ENCODE results near the gene ISG20L2. TPM values are rescaled to one million over a fixed set of nuclear protein-coding genes. Genes with fewer than 3 reads are reported as not detected.

ISG20L2 gene
- total RNA-seq, 1 donor from 2014 or later: 12.8 TPM

DNA sequence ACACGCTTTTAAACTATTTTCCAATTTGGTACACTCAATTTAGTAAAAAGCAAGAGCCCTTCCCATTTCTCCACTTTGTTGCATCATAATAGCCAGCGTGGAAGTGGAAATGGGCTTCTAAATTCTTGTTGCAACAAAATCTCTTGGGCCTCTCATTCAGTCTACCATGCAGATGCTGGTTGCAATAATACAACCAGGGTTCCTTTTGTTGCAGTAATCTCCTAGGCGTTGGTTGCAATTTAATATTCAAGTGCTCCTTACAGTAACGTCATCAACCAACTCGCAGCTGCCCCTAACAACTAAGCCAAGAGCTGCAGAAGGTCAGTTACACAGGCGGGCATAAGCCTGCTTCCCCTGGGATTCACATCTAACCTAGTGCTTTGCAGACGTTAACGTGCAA, 25.7 kb upstream of the ISG20L2 start:
- peak; percentile 64 for DNase-seq (ENCODE audit: low read depth)

DNA sequence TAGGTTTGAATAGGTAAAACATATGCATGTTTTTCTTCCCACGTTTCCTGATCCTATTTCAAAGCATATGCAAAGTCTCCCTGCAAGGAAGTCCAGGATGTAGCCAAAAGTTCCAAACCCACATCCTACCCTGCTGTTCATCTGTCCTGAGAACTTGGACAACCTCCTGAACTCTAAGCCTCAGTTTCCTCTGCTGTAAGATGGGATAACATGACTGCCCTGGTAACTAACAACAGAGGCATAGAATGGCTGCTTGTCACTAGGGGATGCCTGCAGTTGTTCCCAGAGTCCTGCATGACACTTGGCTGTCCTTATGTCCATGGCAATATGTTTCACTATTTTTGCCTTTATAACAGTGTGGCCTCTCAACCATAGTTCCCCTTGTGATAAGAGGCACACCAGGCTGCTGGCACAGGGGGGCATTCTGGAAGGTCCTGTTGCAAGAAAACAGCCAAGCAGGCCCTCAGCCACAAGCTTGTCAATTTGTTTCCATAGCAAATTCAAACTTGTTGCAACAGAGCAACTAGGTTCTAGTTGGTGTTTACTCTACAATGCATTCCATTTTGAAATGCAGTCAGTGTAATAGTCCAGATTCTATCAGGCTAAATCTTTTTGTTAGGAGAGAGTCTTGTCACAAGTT, 24.4 kb upstream of the ISG20L2 start:
- DNase-seq (ENCODE audit: low read depth): no peak

DNA sequence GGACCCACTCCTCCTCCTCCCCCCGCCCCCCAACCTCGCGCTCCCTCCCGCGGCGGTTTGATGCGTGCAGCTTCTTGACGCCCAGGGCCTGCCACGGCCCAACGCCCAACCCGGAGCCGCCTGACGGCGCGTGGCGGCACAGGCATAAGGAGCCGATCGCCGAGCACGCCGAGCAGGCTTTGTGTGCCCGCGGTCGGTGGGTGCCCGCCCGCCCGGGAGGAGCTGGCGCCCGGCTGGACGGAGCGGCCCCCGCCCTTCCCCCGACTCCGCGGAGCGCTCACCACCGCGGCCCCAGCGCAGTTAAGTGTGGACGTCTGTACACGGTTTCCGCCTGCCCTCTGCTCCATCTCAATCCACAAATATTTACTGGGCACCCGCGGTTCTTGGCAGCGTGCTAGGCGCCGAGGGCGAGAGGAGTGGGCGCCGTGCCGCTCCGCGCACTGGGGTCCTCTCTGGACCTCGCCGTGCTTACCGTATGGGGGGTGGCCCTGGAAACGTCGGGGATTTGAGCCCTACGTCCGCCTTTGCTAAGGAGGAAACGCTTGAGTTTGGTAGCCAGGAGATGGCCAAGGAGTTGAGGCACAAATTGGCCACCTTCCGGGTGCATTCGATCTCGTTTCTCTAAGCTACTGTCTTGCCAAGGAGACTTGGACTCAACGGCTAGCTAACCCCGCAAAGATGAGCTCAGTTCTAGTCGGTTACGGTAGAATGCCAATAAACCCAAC, 23.4 kb upstream of the ISG20L2 start:
- DNase-seq (ENCODE audit: low read depth): peak; percentile 98

DNA sequence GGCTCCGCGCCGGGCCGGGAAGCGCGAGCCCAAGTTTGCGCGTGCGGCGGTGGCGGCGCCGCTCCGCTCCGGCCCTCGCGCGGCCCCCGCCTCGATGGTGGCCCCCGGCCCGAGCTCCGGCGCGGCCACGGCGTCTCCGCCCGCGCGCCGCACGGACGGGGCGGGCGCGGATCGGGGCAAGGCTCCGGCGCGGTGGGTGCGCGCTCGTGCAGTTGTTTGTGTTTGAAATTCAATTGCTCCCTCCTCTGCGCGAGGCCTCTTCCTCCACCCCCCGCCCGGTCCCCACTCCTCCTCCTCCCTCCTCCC, 22.8 kb upstream of the ISG20L2 start, which contains the start of gene HDGF:
Gene HDGF, minus strand, starts transcription at position 225 of the 306 bp plus-strand sequence. CDS start 246 bp downstream, outside the sequence.
- DNase-seq (ENCODE audit: low read depth): no peak

DNA sequence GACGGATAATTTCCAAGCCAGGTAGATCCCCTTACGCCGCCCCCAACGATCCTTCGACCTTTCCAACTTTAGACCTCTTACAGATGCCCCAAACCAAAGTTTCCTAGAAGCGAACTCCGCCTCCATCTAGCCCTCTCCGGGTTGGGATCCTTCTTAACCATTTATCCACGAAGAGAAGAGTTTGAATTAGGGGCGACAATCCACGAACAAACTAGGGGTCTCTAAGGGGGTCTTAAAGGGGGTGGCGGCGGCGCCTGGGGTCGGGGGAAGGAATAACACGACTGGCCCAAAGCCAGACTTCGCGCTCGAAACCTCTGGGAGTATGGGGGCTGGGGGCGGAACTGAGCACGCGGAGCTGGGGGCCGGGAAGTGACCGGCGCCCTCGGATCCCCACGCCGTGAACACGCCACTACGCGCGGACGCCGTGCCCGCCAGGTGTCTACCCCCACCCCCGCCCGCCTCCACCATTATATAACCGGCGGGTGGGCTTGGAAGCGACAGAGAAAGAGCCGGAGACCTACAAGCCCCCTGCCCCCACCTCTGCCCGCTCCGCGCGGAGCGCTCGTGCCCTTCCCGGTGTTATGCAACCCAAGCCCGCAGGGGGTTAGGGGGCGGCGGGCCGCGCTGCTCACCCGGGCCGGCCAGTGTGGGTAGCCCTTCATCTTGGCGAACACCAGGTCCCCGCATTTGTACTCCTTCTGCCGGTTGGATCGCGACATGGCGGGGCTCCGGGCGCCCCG, 22.3 kb upstream of the ISG20L2 start:
- DNase-seq (ENCODE audit: low read depth): peak; percentile 55

DNA sequence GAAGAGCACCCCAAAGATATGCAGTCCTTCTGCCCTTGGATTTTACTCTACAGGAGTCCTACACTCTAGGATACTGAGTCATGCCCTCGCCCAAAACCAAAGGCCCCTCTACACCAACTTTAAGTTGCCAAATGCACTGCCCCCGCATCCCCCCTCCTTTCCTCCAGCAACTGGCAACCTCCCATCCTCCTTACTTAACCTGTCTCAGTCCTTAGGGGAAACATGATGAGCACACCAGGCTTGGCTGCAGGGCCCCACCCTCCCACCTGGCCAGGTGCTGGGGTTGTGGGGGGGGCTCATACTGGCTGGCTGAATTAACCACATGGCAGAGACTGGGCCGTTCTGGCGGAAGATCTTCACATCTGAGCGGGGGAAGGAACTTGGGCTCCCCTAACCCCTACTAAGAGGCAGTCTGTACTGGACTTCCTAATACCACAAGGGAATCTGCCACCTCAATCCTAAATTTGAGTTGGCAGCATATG, 21.7 kb upstream of the ISG20L2 start:
- DNase-seq (ENCODE audit: low read depth): peak; percentile 51

DNA sequence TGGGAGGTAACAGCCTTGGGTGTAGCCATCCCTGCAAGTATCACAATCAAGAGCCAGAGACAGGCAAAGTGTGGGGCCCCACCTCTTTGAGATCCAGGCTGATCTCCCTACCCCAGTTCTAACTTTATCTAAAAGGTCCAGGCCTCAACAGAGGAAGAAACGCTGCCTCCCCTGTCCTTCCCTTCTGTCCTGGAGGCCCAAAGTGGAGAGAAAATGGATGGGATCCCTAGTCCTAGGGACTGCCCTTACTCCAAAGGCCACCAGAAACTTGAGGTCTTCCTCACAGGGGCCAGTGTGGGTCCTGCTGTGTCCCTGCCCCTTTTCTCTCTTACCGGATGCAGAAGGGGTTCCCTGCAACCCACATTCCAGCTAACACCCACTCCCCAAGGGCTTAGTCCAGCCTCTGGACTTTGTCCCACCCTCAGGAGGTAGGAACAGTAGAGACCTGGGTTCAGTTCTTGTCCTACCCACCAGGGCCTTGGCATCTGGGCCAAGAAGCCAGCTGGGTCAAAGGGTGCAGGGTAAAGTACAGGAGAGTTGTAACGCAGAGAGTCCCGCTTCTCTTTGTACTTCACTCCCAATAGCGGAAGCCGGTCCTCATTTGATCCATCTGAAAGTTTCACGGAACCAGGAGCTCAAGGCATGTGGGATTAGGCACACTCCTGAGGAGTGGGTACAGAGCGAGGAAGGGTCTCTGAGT, 21.0 kb upstream of the ISG20L2 start:
- DNase-seq (ENCODE audit: low read depth): peak; percentile 29

DNA sequence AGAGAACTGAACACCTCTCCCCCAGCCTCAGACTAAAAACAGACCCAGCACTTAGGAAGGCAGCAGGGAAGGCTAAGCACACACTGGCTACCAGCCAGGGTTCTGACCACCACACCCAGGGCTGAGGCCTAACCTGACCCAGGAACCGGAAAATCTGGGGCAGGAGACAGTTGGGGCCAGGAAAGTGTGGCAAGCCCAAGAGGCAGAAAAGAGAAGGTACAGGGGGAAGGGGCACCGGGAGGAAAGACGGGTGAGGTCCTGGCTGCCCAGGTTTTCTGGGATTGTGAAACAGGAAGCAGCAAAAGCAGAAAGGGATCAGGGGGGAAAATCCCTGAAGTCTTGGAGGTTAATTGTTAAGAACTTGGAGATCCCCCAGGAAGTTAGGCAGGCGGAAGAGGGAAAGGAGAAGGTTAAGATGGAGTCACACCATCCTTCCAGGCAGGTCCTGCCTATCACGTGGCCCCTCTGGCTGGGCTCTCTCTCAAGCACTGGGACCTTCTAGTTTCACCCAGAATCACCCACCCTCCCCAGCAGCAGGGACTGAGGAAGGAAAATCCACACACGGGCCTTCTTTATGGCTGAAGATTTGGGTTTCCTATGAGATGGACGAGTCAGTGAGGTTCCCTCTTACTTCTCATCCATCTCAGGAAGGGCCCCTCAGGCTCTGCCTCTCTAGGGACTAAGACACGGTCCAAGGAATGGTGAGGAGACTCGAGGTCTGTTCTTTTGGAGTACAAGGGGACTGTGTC, 20.3 kb upstream of the ISG20L2 start:
- peak; percentile 78 for DNase-seq (ENCODE audit: low read depth)

DNA sequence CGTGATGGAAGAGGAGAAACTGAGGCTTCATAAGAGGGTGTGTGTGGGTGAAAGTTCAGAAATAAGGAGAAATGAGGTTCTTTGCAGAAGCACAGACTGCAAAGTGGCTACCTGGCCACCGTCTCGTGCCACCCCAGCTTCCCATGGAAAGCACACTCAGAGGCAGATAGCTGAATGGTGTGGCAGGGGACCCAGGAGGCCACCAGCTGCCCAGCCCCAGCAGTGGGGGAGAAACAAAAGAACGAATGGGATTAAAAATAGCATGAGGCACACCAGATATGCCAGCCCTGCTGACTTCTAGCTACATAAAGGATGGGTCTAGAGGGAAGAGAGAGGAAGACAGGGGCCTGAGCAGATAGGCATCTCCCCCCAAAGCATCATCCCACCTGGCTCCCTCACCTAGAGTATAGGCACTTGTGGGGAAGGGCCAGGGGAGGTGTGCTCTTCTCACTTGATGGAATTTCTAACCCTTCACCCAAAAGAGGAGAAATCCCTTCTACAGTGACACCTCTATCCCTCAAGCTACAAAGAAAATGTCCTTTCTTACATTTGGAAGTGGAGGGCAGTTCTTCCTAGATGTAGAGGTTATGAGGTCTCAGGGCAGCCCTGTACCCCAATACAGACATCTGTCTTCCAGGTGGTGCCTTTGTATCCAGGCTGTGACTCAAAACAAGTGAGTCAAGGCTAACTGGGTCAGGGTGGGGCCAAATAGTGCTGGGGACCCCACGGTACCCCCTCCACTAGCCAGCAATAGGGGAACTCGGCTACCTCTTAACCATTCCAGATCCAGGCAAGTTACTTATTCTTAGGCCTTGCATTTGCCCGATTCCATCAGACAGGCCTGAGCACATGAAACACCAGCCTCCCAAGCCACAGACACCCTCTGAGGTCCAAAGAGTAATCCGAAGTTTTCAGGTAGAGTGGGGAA, 19.4 kb upstream of the ISG20L2 start:
- peak; percentile 86 for DNase-seq (ENCODE audit: low read depth)

DNA sequence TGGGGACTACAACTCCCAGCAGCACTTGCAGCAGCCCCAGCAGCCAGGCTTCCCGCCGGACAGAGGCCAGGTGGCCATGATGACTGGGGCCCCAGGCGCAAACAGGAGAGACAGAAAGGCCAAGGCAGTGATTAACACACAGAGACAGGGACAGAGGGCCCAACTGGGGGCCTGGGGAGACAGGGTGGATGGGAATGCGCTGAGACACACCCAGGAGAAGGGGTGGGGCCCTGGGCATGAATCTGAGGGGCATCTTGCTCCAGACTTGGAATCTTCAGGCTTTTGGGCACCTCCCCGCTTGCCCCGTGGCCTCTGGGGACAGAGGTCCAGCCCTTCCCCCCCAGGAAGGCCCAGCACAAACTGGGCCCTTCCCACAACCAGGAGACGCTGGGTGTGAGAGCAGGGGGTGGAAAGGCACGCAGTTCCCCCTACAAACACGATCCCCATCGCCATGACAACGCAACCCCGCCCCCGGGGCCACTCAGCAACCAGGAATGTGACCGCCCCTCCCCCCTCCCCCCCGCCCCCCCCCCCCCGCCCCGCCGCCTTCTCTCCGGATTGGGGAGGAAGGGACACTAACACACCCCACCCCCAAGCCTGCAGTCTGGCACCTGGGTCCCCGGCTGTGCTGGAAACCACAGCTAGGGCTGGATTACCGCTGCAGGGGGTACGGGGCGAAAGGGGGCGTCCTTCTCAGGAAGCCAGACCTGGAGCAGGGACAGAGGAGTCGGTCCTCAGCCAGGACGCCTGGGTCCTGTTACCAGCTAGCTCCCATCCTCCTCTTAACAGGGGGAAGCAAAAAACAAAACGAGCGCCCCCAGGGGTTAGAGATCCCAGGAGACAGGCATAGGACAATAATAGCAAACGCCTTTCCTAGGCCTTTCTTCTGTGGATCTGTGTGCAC, 18.4 kb upstream of the ISG20L2 start:
- DNase-seq (ENCODE audit: low read depth): peak; percentile 95

DNA sequence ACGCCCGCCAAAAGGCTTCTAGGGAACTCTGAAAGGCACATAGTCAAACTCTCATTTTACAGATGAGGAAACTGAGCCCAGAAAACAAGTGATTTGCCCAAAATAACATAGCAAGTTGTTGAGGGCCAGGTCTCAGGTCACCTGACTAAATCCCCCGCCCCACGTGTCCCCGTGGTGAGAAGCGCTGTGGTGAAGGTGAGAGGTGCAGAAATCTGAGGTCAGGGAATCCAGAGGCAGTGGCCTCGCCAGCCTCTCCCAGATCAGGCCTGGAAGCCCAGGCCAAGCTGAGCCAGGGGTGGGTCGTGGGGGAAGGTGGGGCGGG, 17.8 kb upstream of the ISG20L2 start:
- no peak for DNase-seq (ENCODE audit: low read depth)

DNA sequence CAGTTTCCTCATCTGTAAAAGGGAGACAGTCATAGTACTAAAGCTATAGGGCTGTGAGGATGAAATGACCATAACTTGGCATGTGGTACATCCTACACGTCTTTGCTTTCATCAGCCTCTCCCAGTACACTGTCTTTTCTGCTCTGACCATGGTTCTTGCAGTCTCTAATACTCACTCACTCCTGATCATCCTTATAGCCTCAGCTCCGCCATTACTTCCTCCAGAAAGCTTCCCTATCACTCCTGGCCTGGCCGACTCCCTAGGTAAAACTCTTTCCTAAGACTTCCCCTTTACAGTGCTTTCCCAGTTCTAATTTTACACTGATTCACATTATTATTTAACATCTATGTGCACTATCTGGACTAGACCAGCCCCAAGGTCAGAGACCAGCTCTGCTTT, 17.3 kb upstream of the ISG20L2 start:
- DNase-seq (ENCODE audit: low read depth): no peak

DNA sequence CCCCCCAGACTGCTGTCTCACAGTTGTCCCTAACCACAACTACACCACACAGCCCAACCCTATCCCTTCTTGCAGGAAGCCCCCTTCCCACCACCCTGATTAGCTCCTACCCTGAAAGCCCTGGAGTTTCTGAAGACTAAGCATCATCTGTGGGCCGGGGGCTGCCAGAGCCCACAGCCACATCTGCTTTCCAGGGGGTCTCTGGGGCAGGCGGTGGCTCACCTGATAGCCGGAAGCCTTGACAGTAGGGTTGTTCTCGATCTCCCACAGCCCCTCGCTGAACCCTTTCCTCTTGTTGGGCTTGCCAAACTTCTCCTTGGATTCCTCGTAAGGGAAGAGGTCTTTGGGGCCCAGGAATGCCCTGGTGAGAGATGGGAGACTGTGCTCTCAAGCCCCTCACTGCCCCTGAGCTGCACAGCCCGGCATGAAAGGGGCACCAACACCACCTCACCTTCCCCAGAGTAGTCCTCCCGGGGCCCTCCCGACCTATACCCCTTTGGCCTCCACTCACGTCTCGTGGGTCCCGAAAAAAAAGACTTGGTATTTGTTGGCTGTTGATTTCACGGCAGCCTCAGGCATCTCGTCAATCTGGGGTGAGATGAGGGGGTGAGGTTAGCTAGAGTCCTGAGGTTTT, 16.3 kb upstream of the ISG20L2 start:
- no peak for DNase-seq (ENCODE audit: low read depth)

DNA sequence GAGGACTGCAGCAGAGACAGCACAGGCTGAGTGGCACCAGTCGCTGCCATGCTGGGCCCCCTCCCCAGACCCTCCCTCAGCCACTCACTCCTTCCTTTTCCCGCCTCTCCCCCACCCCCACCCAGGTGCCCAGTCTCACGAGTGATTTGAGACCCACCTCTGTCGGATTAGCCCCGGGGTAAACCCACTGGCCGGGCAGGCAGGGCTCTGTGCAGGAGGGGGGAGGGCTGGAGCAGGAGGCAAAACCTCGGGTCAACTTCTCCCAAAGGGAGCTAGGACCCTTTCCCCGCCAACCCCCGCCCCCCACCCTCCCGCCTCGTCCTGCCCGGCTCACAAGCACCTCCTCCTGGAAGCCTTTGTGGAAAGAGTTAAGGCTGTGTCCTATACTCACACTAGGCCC, 15.8 kb upstream of the ISG20L2 start:
- DNase-seq (ENCODE audit: low read depth): no peak

DNA sequence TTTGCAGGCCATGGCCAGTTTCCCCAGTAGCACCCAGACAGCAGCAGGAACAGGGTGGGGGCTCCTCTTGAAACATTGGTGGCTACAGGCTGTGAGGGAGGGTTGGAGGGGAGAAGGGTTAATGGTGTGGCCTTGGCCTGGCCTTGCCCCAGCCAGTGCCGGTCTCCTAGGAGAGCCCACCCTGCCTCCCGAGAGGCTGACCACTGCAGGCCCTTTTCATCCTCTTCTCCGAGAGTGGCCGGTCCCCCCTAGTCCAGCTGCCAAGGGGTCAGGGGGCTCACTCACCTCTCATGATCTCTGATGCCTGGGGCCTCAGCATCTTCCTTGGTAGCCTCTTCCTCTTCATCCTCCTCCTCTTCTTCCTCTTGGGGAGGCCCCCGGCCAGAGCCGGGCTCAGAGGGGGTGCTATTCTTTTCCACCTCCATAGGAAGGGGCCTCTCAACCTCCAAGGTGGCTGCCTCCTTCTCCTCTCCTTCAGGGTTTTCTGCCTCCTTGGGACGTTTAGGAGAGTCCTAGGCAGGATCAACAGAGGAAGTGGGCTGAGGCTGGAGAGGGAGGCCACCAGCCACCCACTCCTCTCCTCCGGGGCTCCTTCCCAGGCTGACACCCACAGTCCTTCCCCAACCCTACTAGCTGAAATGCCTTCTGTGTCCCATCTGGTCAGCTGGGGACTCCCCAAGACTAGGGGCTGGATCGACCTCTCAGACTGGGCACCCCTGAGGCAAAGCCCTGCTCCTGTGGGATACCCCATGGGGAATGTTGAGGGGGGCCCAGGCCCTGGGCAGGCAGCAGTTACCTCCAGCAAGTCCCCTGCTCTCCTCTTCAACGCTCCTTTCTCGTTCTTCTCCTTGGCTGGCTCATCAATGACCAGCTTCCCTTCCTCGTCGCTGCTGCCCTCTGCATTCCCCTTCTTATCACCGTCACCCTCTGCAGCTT, 15.1 kb upstream of the ISG20L2 start:
- DNase-seq (ENCODE audit: low read depth): no peak

DNA sequence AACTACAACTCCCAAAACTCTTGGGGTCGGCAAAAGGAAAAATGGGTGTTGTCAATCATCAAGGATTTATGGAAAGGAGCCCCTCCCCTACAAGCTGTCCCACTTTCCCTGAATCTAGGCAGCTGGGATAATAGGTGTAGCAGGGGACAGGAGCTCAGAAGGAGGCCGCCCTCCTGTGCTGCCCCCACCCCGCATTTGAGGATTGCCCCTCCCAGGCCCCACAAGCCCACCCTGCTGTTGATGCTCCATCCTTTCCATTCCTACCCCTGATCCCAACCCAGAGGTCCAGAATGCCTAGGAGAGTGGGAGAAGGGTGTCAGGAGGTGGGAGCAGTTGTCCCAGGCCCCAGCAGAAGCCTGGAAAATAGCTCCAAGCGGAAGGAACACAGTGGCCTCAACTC, 14.2 kb upstream of the ISG20L2 start:
- DNase-seq (ENCODE audit: low read depth): no peak

DNA sequence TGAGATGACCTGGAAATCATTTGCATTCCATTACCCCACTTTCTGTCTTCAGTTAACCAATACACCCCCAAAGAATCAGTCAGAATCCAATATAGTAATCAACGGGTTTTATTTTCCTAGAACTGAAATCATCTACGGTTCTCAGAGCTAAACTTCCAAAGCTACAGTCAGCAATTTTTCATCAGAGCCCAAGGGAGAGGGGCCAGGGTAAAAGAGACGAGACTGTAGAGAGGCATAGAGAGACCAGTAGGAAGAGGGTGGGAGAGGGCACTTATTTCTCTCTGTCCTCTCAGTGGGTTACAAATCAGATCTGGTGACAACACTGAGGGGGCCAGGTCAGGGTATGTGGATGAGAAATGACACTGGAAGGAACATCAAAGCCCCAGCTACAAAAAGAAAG, 13.5 kb upstream of the ISG20L2 start:
- DNase-seq (ENCODE audit: low read depth): no peak
